ENCODE measurements around the gene UBAC1. TPM values are rescaled to one million over a fixed set of nuclear protein-coding genes. Genes with fewer than 3 reads are reported as not detected.
"Not testable (repeated sequence)": the region's sequence is repeated elsewhere in the genome, so short reads cannot be mapped to it uniquely, and the experiment has no call there.

The UBAC1 gene
- total and polyA plus RNA-seq, 4 donors, result 37.8 to 49.5 (median 39.7) TPM

- no peak overlapping the region for H3K27ac ChIP-seq (ENCODE audit: low read depth in 1 of 2, low read length in 1 of 2)
Observed at GRCh38 chr9:135945969-135946368, 15.2 kb downstream of the UBAC1 start.

DNA sequence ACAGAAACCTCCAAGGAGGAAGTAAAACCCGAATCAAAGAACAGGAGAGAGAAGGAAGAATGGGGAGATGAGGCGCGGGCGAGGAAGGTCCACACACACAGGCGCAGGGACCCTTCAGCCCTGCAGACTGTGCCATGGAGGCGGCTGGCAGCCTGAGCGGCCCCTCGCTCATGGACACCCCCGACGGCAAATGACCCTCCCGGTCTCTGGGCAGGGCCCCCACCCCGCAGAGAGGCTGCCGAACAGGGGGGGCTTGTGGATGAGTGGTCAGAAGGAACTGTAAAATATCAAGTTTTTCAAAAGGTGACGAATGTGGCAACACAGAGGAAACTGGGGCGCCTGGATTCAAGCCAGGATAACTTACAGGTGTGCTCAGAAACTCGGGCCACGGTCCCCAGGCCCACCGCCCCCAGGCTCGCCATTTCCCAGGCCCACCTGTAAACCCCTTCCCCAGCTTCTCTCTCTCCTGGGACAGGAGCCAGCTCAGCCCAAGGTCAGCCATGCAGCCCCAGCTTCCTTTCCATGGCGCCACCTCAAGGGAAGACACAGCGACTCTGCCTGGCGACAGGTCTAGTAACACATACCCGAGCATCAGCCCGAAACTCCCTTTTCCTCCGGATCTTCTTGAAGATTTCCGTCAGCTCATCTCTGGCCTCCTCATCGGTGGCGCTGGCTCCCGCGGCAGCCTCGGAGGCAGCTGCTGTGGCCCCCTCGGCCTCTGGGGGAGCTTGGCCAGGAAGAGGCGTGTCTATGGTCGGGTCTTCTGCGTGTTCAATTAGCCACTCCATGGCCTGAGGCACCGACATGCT is 16.5 kb downstream of the UBAC1 start:
- no peaks in the 10 kb centered on the region for H3K4me1 ChIP-seq (ENCODE audit: control insufficient read depth in 5 of 5, insufficient read depth in 5 of 5, low read length in 5 of 5)
- H3K36me3 ChIP-seq (ENCODE audit: control insufficient read depth in 4 of 4, insufficient read depth in 4 of 4, low read length in 4 of 4), result peaks cover 16 to 55% (median 25%) of the 10 kb centered on the region in 4 donors
- no peaks in the 10 kb centered on the region for H3K27me3 ChIP-seq (ENCODE audit: control insufficient read depth in 3 of 3, insufficient read depth in 3 of 3, low read length in 2 of 3)
- no peak for DNase-seq
- no peak overlapping the region for H3K9ac ChIP-seq (ENCODE audit: insufficient read depth in 1 of 2, low read length in 2 of 2)
- no peak for ATAC-seq (ENCODE audit: insufficient read depth, low FRiP score)
- no peak for TF ChIP-seq CTCF (IDR thresholded peaks at IDR 0.05; ENCODE audit: control extremely low read depth, extremely low read depth)
- 90 to 93% methylated on average over 36 of the region's 36 CpGs for WGBS, 2 donors
- no peaks in the 10 kb centered on the region for H3K9me3 ChIP-seq (ENCODE audit: control insufficient read depth in 4 of 4, insufficient read depth in 3 of 4, low read length in 3 of 4)
- no peak overlapping the region for H3K27ac ChIP-seq (ENCODE audit: low read depth in 1 of 2, low read length in 1 of 2)
- H3K4me3 ChIP-seq, result no peak overlapping the region

More at GRCh38 chr9:135945969-135946368, 15.2 kb downstream of the UBAC1 start:
- no peak overlapping the region for H3K9ac ChIP-seq (ENCODE audit: insufficient read depth in 1 of 2, low read length in 2 of 2)
- H3K9me3 ChIP-seq (ENCODE audit: control insufficient read depth in 4 of 4, insufficient read depth in 3 of 4, low read length in 3 of 4), result no peaks in the 10 kb centered on the region
- H3K36me3 ChIP-seq (ENCODE audit: control insufficient read depth in 4 of 4, insufficient read depth in 4 of 4, low read length in 4 of 4), result peaks cover 19 to 52% (median 25%) of the 10 kb centered on the region in 4 donors
- no peaks in the 10 kb centered on the region for H3K4me1 ChIP-seq (ENCODE audit: control insufficient read depth in 5 of 5, insufficient read depth in 5 of 5, low read length in 5 of 5)
- no peaks in the 10 kb centered on the region for H3K27me3 ChIP-seq (ENCODE audit: control insufficient read depth in 3 of 3, insufficient read depth in 3 of 3, low read length in 2 of 3)
- no peak overlapping the region for H3K4me3 ChIP-seq
- WGBS, 2 donors, result 95 to 97% methylated on average over 18 of the region's 18 CpGs
- no peak for TF ChIP-seq CTCF (IDR thresholded peaks at IDR 0.05; ENCODE audit: control extremely low read depth, extremely low read depth)
- ATAC-seq (ENCODE audit: insufficient read depth, low FRiP score) (no peak), DNase-seq (no peak)

DNA sequence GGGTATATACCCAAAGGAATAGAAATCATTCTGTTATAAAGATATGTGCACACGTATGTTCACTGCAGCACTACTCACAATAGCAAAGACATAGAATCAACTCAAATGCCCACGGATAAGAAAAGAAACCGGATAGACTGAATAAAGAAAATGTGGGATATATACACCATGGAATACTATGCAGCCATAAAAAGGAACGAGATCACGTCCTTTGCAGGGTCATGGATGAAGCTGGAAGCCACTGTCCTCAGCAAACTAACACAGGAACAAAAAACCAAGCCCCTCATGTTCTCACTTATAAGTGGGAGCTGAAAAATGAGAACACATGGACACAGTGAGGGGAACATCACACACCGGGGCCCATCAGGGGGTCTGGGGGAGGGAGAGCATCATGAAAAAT is 17.6 kb downstream of the UBAC1 start:
- peaks cover 19 to 60% (median 25%) of the 10 kb centered on the region in 4 donors for H3K36me3 ChIP-seq (ENCODE audit: control insufficient read depth in 4 of 4, insufficient read depth in 4 of 4, low read length in 4 of 4)
- not testable (repeated sequence) for H3K27ac ChIP-seq (ENCODE audit: low read depth in 1 of 2, low read length in 1 of 2); H3K9ac ChIP-seq (ENCODE audit: insufficient read depth in 1 of 2, low read length in 2 of 2); DNase-seq; H3K9me3 ChIP-seq (ENCODE audit: control insufficient read depth in 4 of 4, insufficient read depth in 3 of 4, low read length in 3 of 4); H3K4me3 ChIP-seq; H3K4me1 ChIP-seq (ENCODE audit: control insufficient read depth in 5 of 5, insufficient read depth in 5 of 5, low read length in 5 of 5); H3K27me3 ChIP-seq (ENCODE audit: control insufficient read depth in 3 of 3, insufficient read depth in 3 of 3, low read length in 2 of 3); ATAC-seq (ENCODE audit: insufficient read depth, low FRiP score)
- 97 to 99% methylated on average over 6 of the region's 6 CpGs for WGBS, 2 donors

DNA sequence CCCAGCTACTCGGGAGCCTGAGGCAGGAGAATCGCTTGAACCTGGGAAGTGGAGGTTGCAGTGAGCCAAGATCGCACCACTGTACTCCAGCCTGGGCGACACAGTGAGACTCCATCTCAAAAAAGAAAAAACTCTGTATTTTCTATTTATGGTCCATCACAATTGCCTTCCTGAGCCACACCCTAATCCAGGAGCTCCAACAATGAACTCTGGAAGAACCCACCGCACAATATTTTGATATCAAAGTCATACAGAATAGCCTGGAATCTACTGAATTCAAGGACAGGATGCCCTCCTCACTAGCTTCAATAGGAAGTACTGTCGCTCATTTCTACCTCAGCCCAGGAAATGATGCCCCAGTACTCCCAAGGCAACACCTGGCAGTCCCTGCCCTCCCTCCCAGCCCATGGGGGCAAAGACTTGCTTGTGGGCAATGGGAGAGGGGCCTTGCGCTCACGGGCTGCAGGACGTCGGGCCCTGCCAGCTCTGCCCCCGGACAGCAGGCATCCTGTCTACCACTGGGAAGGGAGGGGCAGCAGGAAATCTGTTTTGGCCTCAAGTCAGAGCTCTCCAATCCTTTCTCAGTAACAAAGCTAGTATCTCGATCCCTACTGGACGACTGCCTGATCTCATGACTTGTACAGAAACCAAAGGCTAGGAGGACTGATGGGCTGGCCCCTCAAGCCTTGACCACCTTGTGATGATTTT is 19.7 kb downstream of the UBAC1 start:
- Histone ChIP-seq H3K9ac (ENCODE audit: insufficient read depth in 1 of 2, low read length in 2 of 2) (no peak overlapping the region), H3K36me3 (ENCODE audit: control insufficient read depth in 4 of 4, insufficient read depth in 4 of 4, low read length in 4 of 4) (peaks cover 13 to 61% (median 33%) of the 10 kb centered on the region in 4 donors), H3K27ac (ENCODE audit: low read depth in 1 of 2, low read length in 1 of 2) (no peak overlapping the region), H3K9me3 (ENCODE audit: control insufficient read depth in 4 of 4, insufficient read depth in 3 of 4, low read length in 3 of 4) (no peaks in the 10 kb centered on the region), H3K27me3 (ENCODE audit: control insufficient read depth in 3 of 3, insufficient read depth in 3 of 3, low read length in 2 of 3) (no peaks in the 10 kb centered on the region), H3K4me3 (no peak overlapping the region), H3K4me1 (ENCODE audit: control insufficient read depth in 5 of 5, insufficient read depth in 5 of 5, low read length in 5 of 5) (no peaks in the 10 kb centered on the region)
- 72 to 84% methylated on average over 13 of the region's 13 CpGs for WGBS, 2 donors
- DNase-seq, result no peak
- no peak for ATAC-seq (ENCODE audit: insufficient read depth, low FRiP score)
- no peak for TF ChIP-seq CTCF (IDR thresholded peaks at IDR 0.05; ENCODE audit: control extremely low read depth, extremely low read depth)

Data from lung (tissue), 12 donors.